BLaER1 (cell line): Measurements from ENCODE around the gene GTF3C5.
A peak's percentile ranks its signal among the peaks of the same experiment; 100 is the strongest.

Experiments
- H3K27ac ChIP-seq: shearing (Covaris generic); formaldehyde crosslinking; 2 replicates; pipeline ENCODE4 v1.8.1; 2022
- H3K27me3 ChIP-seq: shearing (Covaris generic); formaldehyde crosslinking; 2 replicates; pipeline ENCODE4 v1.8.1; 2022
- H3K36me3 ChIP-seq: shearing (Covaris generic); formaldehyde crosslinking; 2 replicates; pipeline ENCODE4 v1.8.1; 2022
- H3K4me1 ChIP-seq: shearing (Covaris generic); formaldehyde crosslinking; 2 replicates; pipeline ENCODE4 v1.8.1; 2022
- H3K4me2 ChIP-seq: shearing (Covaris generic); formaldehyde crosslinking; 2 replicates; pipeline ENCODE4 v1.8.1; 2022
- H3K4me3 ChIP-seq: shearing (Covaris generic); formaldehyde crosslinking; 2 replicates; pipeline ENCODE4 v1.8.1; 2022
- H3K9ac ChIP-seq: shearing (Covaris generic); formaldehyde crosslinking; 2 replicates; pipeline ENCODE4 v1.8.1; 2022
- H3K9me3 ChIP-seq: shearing (Covaris generic); formaldehyde crosslinking; 2 replicates; pipeline ENCODE4 v1.8.1; 2022
- H4K20me1 ChIP-seq: shearing (Covaris generic); formaldehyde crosslinking; 2 replicates; pipeline ENCODE4 v1.8.1; 2022
- Cebpa-rat ChIP-seq: shearing (Covaris generic); IDR thresholded peaks from 2 replicates; pipeline ENCODE4 v1.8.1; 2022

Gene GTF3C5, protein sequence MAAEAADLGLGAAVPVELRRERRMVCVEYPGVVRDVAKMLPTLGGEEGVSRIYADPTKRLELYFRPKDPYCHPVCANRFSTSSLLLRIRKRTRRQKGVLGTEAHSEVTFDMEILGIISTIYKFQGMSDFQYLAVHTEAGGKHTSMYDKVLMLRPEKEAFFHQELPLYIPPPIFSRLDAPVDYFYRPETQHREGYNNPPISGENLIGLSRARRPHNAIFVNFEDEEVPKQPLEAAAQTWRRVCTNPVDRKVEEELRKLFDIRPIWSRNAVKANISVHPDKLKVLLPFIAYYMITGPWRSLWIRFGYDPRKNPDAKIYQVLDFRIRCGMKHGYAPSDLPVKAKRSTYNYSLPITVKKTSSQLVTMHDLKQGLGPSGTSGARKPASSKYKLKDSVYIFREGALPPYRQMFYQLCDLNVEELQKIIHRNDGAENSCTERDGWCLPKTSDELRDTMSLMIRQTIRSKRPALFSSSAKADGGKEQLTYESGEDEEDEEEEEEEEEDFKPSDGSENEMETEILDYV

GRCh38 chr9:133030317-133031129 lies at the start of gene GTF3C5:
Gene GTF3C5, plus strand, starts transcription at chr9:133030997. Its CDS starts 15 bp downstream, at chr9:133031012.
- H3K4me3 ChIP-seq: peak within 1 kb of the TSS; percentile 99
- no peaks in the 10 kb centered on the region for H3K27me3 ChIP-seq
- H3K36me3 ChIP-seq: peaks cover 36% of the 10 kb centered on the region
- TF ChIP-seq Cebpa-rat: no peak
- peaks cover 53% of the 10 kb centered on the region for H3K4me1 ChIP-seq
- H3K27ac ChIP-seq: peak within 1 kb of the TSS; percentile 95
- H3K9me3 ChIP-seq: peaks cover 22% of the 10 kb centered on the region
- peaks cover 23% of the 10 kb centered on the region for H4K20me1 ChIP-seq
- H3K4me2 ChIP-seq: peak within 1 kb of the TSS; percentile 98
- H3K9ac ChIP-seq: peak within 1 kb of the TSS; percentile 98

- Histone ChIP-seq H3K4me2 (peak overlapping the region; percentile 93), H3K27ac (0 out of 2 replicates have a peak overlapping the region, but pooled peaks have one; percentile 30), H3K9me3 (no peaks in the 10 kb centered on the region), H4K20me1 (peaks cover 7% of the 10 kb centered on the region; the same call in 1 of the 2 replicates), H3K4me1 (peaks cover 75% of the 10 kb centered on the region), H3K9ac (no peak overlapping the region), H3K4me3 (no peak overlapping the region), H3K27me3 (peaks cover 46% of the 10 kb centered on the region), H3K36me3 (no peaks in the 10 kb centered on the region)
- TF ChIP-seq Cebpa-rat: no peak
These were observed 48.3 kb upstream of the GTF3C5 start for GRCh38 chr9:132982458-132982857.

- H4K20me1 ChIP-seq: peaks cover 6% of the 10 kb centered on the region; the same call in 1 of the 2 replicates
- no peak for TF ChIP-seq Cebpa-rat
These were observed 47.2 kb upstream of the GTF3C5 start for GRCh38 chr9:132983491-132984201.

DNA sequence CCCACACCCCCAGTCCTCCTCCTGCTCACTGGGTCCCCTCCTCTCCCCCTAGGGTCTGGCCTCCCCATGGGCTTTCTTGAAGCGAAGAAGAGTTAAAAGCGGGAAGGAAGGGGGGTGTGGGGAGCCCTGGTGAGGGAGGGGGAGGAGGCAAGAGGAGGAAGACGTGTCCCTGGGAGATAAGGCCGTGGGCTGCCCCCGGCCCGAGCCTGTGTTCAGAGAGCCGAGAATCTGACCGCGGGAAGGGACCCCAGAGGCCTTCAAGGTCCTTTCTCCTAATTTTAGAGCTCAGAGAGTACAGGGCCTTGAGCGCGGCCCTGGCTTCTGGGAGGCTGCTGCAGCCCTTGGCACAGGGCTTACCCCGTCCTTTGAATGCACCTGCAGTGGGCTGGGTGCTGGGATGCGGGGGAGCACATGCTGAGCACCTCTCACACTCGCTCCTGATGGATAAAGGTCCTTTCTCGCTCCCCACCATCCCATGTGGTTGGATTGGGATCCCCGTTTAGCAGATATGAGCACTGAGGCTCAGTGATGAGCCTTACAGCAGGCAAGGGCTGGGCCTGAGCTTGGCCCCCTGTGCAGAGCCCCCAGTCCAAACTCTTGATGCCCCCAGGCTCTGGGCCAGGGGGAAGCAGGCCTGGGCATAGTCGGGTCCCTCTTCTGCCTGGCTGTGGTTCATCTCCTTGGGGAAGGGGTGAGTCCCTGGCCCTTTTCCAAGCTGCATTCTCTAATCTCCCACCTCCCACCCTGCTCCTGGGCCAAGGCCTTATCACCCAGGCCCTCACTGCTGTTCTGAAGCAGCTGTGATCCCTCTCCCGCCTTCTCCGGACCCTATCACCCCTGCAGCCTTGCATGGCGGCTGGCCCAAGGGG lies 46.4 kb upstream of the GTF3C5 start:
- peak overlapping the region; percentile 64 for H3K27ac ChIP-seq
- no peak for TF ChIP-seq Cebpa-rat
- peak overlapping the region; percentile 48 for H3K4me3 ChIP-seq
- H3K36me3 ChIP-seq: no peaks in the 10 kb centered on the region
- H3K4me2 ChIP-seq: peak overlapping the region; percentile 93
- H4K20me1 ChIP-seq: no peaks in the 10 kb centered on the region
- peaks cover 75% of the 10 kb centered on the region for H3K4me1 ChIP-seq
- peak overlapping the region; percentile 60 for H3K9ac ChIP-seq
- no peaks in the 10 kb centered on the region for H3K9me3 ChIP-seq
- H3K27me3 ChIP-seq: peaks cover 26% of the 10 kb centered on the region

More at GRCh38 chr9:132983491-132984201, 47.2 kb upstream of the GTF3C5 start:
- peak overlapping the region; percentile 93 for H3K4me2 ChIP-seq
- peaks cover 34% of the 10 kb centered on the region for H3K27me3 ChIP-seq
- H3K9me3 ChIP-seq: no peaks in the 10 kb centered on the region
- 0 out of 2 replicates have a peak overlapping the region, but pooled peaks have one; percentile 48 for H3K4me3 ChIP-seq
- peak overlapping the region; percentile 64; the same call in 1 of the 2 replicates for H3K27ac ChIP-seq
- peaks cover 75% of the 10 kb centered on the region for H3K4me1 ChIP-seq
- H3K9ac ChIP-seq: peak overlapping the region; percentile 60
- no peaks in the 10 kb centered on the region for H3K36me3 ChIP-seq

GRCh38 chr9:132985071-132985350 lies 45.8 kb upstream of the GTF3C5 start:
- Histone ChIP-seq H3K4me1 (peaks cover 81% of the 10 kb centered on the region), H3K27ac (peak overlapping the region; percentile 56; the same call in 1 of the 2 replicates), H3K4me3 (no peak overlapping the region), H3K27me3 (peaks cover 21% of the 10 kb centered on the region), H3K4me2 (peak overlapping the region; percentile 93), H4K20me1 (no peaks in the 10 kb centered on the region), H3K9ac (no peak overlapping the region), H3K9me3 (no peaks in the 10 kb centered on the region), H3K36me3 (no peaks in the 10 kb centered on the region)
- TF ChIP-seq Cebpa-rat: no peak

DNA sequence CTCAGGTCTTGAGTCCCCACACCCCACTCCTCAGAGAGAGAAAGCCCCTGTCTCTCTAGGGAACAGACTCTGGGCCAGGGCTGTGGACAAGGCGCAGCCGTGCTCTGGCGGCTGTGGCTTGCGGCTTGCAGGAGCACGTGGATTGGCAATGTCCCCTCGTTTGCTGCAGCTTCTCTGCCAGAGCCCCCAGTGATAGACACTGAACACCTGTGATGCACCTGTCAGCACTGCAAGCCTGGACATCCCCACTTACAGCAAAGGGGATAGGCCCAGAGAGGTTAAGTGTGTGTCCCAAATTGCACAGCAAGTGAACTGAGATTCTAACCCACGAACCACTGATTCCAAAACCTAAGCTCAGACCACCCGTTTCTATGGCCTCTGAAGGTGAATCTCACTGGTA lies 45.3 kb upstream of the GTF3C5 start:
- TF ChIP-seq Cebpa-rat: no peak
- Histone ChIP-seq H3K4me3 (no peak overlapping the region), H3K9ac (no peak overlapping the region), H3K27me3 (peaks cover 16% of the 10 kb centered on the region), H3K27ac (peak overlapping the region; percentile 56; the same call in 1 of the 2 replicates), H3K4me2 (peak overlapping the region; percentile 93), H4K20me1 (no peaks in the 10 kb centered on the region), H3K36me3 (no peaks in the 10 kb centered on the region), H3K4me1 (peaks cover 85% of the 10 kb centered on the region), H3K9me3 (no peaks in the 10 kb centered on the region)

DNA sequence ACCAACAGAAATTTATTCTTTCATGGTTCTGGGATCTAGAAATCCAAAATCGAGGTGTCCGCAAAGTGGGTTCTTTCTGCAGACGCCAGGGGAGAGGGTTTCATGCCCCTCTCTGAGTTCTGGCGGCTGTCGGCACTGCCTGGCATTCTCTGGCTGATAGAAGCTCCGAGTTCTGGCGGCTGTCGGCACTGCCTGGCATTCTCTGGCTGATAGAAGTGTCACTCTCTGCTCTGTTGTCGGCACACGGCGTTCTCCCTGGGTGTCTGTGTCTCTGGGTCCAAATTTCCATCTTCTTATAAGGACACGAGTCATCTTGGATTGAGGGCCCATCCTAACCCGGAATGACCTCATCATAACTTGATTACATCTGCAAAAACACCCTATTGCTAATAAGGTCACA lies 44.7 kb upstream of the GTF3C5 start:
- Histone ChIP-seq H3K27ac (no peak overlapping the region), H3K36me3 (no peaks in the 10 kb centered on the region), H4K20me1 (no peaks in the 10 kb centered on the region), H3K4me2 (peak overlapping the region; percentile 93), H3K4me1 (peaks cover 92% of the 10 kb centered on the region), H3K9me3 (no peaks in the 10 kb centered on the region), H3K27me3 (peaks cover 10% of the 10 kb centered on the region), H3K9ac (no peak overlapping the region), H3K4me3 (no peak overlapping the region)
- TF ChIP-seq Cebpa-rat: no peak

GRCh38 chr9:132986640-132987620 lies 43.9 kb upstream of the GTF3C5 start:
- H3K9ac ChIP-seq: no peak overlapping the region
- H3K9me3 ChIP-seq: no peaks in the 10 kb centered on the region
- H4K20me1 ChIP-seq: no peaks in the 10 kb centered on the region
- H3K27ac ChIP-seq: 0 out of 2 replicates have a peak overlapping the region, but pooled peaks have one; percentile 8
- H3K4me1 ChIP-seq: peaks cover 100% of the 10 kb centered on the region
- no peaks in the 10 kb centered on the region for H3K36me3 ChIP-seq
- TF ChIP-seq Cebpa-rat: no peak
- H3K27me3 ChIP-seq: peaks cover 2% of the 10 kb centered on the region; the same call in 1 of the 2 replicates
- H3K4me3 ChIP-seq: no peak overlapping the region
- H3K4me2 ChIP-seq: peak overlapping the region; percentile 93
